Activated CD4-positive, alpha-beta memory T cell treated with anti-CD3 and anti-CD28 coated beads for 36 hours (primary cell): Measurements from ENCODE around the gene UFM1. TPM values are rescaled to one million over a fixed set of nuclear protein-coding genes. Genes with fewer than 3 reads are reported as not detected.
"Not testable (repeated sequence)": the region's sequence is repeated elsewhere in the genome, so short reads cannot be mapped to it uniquely, and the experiment has no call there.

Experiments used
- CTCF ChIA-PET: fragments of 350-600 bp; sonication (Branson Sonifier 250); formaldehyde crosslinking; loops from one replicate; lab custom pipeline; 2021; ENCODE audit warnings: antibody characterized with exemption, inconsistent platforms; lab: Charles Lee
- POLR2A ChIA-PET: fragments of 350-600 bp; sonication (Branson Sonifier 250); formaldehyde crosslinking; loops from one replicate; lab custom pipeline; 2021; ENCODE audit warnings: antibody characterized with exemption; lab: Charles Lee
- DNase-seq: peaks from one replicate; pipeline ENCODE4 v3.0.0-alpha.2; 2020
- H3K27ac Mint-ChIP-seq: one replicate; pipeline ENCODE4 v1.8.0; 2021; ENCODE audit warnings: mixed read lengths
- H3K27me3 Mint-ChIP-seq: one replicate; pipeline ENCODE4 v1.8.0; 2021; ENCODE audit warnings: mixed read lengths
- H3K36me3 Mint-ChIP-seq: one replicate; pipeline ENCODE4 v1.8.0; 2021; ENCODE audit warnings: mixed read lengths
- H3K4me1 Mint-ChIP-seq: one replicate; pipeline ENCODE4 v1.8.0; 2021; ENCODE audit warnings: low read depth, mixed read lengths
- H3K4me3 Mint-ChIP-seq: one replicate; pipeline ENCODE4 v1.8.0; 2021; ENCODE audit warnings: mild to moderate bottlenecking, mixed read lengths
- H3K9me3 Mint-ChIP-seq: one replicate; pipeline ENCODE4 v1.8.0; 2021; ENCODE audit warnings: mixed read lengths
- intact Hi-C: fragments of 100-400 bp; cut with micrococcal nuclease; formaldehyde crosslinking; loops from one replicate; pipeline ENCODE4 v1.15.1; 2023
- total RNA-seq, 2 experiments: library from RNA; stranded (reverse); gene quantifications; one replicate each; pipeline ENCODE4 v1.2.3, GENCODE V29; 2021

The UFM1 gene
- total RNA-seq, 2 experiments from 2014 or later: 45.9 to 46.6 TPM

DNA sequence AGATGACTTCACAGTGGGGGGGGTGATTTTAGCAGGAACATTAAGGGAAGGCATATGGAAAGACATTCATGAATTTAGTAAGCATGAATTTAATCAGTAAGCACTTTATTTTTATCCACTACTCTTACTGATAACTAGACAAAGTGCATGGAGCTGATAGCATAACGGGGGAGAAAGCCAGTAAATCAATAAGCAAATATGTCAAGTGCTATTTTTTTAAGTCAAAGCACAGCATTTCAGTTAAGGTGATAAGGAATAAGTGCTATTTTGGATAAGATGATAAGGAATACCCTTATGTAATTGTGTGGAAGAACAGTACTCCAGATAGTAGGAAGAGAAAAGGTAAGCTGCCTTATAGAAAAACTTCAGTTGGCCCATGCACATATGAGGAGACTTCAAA lies 19.4 kb downstream of the UFM1 start:
- H3K27me3 Mint-ChIP-seq: peaks cover 23% of the 10 kb centered on the region
- no peak for DNase-seq
- peaks cover 7% of the 10 kb centered on the region for H3K4me1 Mint-ChIP-seq
- intact Hi-C loops: no loop called here
- ChIA-PET POLR2A (no interaction called here), CTCF (no interaction called here)
- no peak overlapping the region for H3K4me3 Mint-ChIP-seq
- no peak overlapping the region for H3K27ac Mint-ChIP-seq
- H3K9me3 Mint-ChIP-seq: no peaks in the 10 kb centered on the region
- H3K36me3 Mint-ChIP-seq: no peaks in the 10 kb centered on the region

DNA sequence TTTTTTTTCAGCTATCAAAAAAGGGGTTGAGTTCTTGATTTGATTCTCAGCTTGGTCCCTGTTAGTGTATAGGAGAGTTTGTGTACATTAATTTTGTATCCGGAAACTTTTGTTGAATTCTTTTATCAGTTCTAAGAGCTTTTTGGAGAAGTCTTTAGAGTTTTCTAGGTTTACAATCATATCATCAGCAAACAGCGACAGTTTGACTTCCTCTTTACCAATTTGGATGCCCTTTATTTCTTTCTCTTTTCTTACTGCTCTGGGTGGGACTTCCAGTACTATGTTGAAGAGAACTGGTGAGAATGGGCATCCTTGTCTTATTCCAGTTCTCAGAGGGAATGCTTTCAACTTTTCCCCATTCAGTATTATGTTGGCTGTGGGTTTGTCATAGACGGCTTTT lies 20.4 kb downstream of the UFM1 start:
- H3K4me1 Mint-ChIP-seq, CTCF ChIA-PET, H3K9me3 Mint-ChIP-seq, intact Hi-C loops, H3K4me3 Mint-ChIP-seq, POLR2A ChIA-PET, H3K27ac Mint-ChIP-seq, H3K36me3 Mint-ChIP-seq, DNase-seq: not testable (repeated sequence)
- peaks cover 27% of the 10 kb centered on the region for H3K27me3 Mint-ChIP-seq

DNA sequence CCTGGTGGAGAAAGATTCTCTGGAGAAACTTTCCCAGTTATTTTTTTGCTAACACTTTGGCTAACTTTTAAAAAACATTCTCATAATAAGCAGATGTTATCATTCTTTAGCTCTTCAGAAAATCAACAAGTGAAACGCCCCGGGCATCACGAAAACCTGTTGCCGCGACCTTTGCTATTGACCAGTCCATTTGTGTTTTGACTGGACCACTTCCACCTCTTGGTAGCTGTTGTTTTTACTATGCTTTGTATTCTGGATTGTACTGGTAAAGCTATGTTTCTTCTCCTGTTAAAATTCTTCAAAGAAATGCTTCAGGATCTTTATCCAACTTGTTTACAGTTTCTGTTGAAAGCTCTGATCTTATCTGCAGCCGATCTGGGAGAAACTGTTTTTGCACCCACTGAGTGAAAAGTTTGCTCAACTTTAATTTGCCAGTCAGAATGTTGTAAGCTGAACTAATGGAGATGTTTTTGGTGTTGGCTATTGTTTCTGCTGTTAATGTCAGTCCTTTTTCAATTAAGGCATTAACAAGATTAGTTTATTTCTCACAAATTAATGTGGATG lies 23.3 kb downstream of the UFM1 start:
- no peaks in the 10 kb centered on the region for H3K36me3 Mint-ChIP-seq
- ChIA-PET POLR2A (no interaction called here), CTCF (no interaction called here)
- intact Hi-C loops: no loop called here
- H3K27me3 Mint-ChIP-seq: peaks cover 32% of the 10 kb centered on the region
- H3K4me1 Mint-ChIP-seq: no peaks in the 10 kb centered on the region
- DNase-seq: no peak
- peaks cover 3% of the 10 kb centered on the region for H3K9me3 Mint-ChIP-seq
- H3K27ac Mint-ChIP-seq: no peak overlapping the region
- no peak overlapping the region for H3K4me3 Mint-ChIP-seq

DNA sequence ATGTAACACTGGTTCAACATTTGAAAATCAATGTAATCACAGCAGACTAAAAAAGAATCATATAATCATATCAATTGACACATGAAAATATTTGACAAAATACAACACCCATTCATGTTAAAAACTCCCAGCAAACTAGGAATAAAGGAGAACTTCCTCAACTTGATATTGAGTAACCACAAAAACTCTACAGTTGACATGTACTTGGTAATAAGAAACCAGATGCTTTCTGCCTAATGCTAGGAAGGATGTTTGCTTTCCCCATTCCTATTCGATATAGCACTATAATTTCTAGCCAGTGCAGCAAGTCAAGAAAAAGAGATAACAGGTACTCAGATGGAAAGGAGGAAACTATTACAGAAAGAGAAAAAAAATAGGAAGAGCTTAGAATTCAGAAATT lies 26.9 kb downstream of the UFM1 start:
- DNase-seq: no peak
- Mint-ChIP-seq H3K27ac (no peak overlapping the region), H3K4me3 (no peak overlapping the region), H3K4me1 (no peaks in the 10 kb centered on the region), H3K36me3 (no peaks in the 10 kb centered on the region), H3K9me3 (peaks cover 3% of the 10 kb centered on the region), H3K27me3 (peaks cover 30% of the 10 kb centered on the region)
- CTCF ChIA-PET: no interaction called here
- POLR2A ChIA-PET: no interaction called here
- intact Hi-C loops: no loop called here

DNA sequence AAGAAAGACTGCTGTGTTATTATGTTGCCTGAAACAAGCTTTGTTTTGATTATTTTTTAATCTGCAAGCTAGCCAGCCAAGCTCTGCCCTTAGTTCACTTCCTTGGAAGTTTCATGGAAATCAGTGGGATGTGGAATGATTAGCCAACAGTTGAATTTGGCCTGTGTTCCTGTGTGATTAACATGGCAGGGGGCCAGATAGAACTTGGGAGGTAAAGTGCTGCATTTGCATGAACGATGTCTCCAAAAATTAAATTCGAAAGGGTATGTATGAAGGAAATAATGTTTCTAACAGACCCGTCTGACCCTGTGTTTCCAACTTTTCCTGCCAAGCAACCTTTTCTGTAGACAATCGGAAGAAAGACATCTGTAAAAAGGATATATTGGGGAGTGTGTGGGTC lies 32.2 kb downstream of the UFM1 start:
- no peaks in the 10 kb centered on the region for H3K9me3 Mint-ChIP-seq
- intact Hi-C loops: no loop called here
- H3K36me3 Mint-ChIP-seq: no peaks in the 10 kb centered on the region
- no peak overlapping the region for H3K4me3 Mint-ChIP-seq
- CTCF ChIA-PET: no interaction called here
- peaks cover 5% of the 10 kb centered on the region for H3K27me3 Mint-ChIP-seq
- DNase-seq: no peak
- no peaks in the 10 kb centered on the region for H3K4me1 Mint-ChIP-seq
- H3K27ac Mint-ChIP-seq: no peak overlapping the region
- POLR2A ChIA-PET: no interaction called here

DNA sequence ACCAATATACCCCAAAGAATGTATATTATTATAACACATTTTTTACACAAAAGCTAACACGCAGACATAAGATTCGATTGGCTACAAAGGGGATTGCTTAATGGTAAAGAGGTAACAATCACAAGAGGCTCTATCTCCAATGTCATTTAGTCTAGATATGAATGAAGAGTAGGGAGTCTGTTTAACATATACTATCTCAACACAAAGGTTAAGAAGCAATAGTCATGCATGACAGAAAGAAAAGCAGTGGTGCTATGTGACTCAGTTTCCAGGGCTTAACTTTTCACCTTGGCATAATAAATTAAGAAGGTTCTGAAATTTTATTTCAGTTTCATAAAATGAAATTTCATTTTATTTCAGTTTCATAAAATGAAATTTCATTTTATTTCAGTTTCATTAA lies 33.3 kb downstream of the UFM1 start:
- no peak overlapping the region for H3K27ac Mint-ChIP-seq
- H3K27me3 Mint-ChIP-seq: peaks cover 5% of the 10 kb centered on the region
- no peak for DNase-seq
- no peaks in the 10 kb centered on the region for H3K4me1 Mint-ChIP-seq
- intact Hi-C loops: no loop called here
- ChIA-PET POLR2A (no interaction called here), CTCF (no interaction called here)
- H3K4me3 Mint-ChIP-seq: no peak overlapping the region
- H3K9me3 Mint-ChIP-seq: no peaks in the 10 kb centered on the region
- no peaks in the 10 kb centered on the region for H3K36me3 Mint-ChIP-seq

DNA sequence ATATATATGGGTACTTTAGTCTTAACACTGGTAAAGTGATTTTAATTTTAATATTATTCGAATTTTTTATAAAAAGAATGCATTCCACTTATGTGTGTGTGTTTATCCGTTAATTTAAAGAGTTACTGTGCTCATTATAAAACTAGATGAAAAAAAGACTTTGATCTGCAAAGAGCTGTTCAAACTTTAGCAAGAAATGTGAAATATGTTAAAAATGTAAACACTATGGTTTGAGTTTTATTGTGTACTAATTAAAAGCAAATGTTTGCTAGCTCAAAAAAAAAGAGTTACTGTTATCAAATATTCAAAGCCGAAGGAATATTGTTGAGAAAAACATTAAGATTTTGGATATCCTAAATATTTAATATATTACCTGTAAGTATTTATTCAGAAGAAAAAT lies 34.5 kb downstream of the UFM1 start:
- Mint-ChIP-seq H3K27me3 (peaks cover 5% of the 10 kb centered on the region), H3K27ac (no peak overlapping the region), H3K4me3 (no peak overlapping the region), H3K9me3 (no peaks in the 10 kb centered on the region), H3K4me1 (no peaks in the 10 kb centered on the region), H3K36me3 (no peaks in the 10 kb centered on the region)
- ChIA-PET POLR2A (no interaction called here), CTCF (no interaction called here)
- no peak for DNase-seq
- intact Hi-C loops: no loop called here

DNA sequence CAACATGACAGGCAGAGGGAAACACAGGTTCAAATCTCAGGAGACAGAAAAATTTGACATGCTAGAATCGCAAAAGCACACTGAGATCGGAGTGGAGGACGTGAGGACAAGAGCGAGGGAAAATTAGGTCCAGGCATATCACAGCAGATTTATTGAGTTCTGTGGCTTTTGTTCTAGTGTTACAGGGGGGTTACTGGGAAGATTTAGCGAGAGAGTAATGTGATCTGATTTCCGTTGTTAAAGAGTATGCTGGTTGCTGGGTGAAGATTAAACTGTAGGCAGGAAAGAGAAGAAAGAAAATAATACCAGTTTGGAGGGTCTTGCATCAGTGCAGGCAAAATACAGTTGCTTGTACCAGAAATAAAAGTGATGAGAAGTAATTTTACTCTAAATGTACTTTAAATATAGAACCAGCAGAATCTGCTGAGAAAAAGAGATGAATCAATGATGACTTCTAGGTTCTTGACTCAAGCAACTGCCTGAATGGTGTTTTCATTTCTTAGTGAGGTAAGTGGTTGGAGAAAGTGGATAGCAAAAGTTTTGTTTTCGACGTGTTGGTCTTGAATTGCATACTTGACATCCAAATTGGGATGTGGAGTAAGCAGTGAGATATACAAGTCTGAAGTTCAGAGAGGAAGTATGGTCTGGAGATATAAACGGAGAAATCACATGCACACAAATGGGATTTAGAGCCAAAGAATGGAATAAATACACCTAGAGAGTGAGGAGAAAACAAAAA lies 35.7 kb downstream of the UFM1 start:
- Mint-ChIP-seq H3K4me3 (no peak overlapping the region), H3K36me3 (no peaks in the 10 kb centered on the region), H3K27ac (no peak overlapping the region), H3K4me1 (no peaks in the 10 kb centered on the region), H3K27me3 (peaks cover 5% of the 10 kb centered on the region), H3K9me3 (peaks cover 3% of the 10 kb centered on the region)
- ChIA-PET CTCF (no interaction called here), POLR2A (no interaction called here)
- intact Hi-C loops: no loop called here
- DNase-seq: no peak

DNA sequence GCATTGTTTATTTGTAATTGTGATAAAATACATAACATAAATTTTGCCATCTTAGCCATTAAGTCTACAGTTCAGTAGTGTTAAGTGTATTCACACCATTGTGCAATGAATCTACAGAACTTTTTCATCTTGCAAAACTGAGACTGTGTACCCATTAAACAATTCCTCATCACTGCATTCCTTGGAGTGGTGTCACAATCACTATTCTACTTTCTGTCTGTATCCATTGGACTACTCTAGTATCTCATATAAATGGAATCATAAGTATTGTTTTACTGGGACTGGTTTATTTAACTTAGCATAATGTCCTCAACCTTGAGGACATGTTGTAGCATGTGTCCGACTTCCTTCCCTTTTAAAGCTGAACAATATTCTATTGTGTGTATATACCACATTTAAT lies 36.8 kb downstream of the UFM1 start:
- peaks cover 12% of the 10 kb centered on the region for H3K9me3 Mint-ChIP-seq
- H3K36me3 Mint-ChIP-seq: no peaks in the 10 kb centered on the region
- DNase-seq: no peak
- H3K27me3 Mint-ChIP-seq: peaks cover 7% of the 10 kb centered on the region
- intact Hi-C loops: no loop called here
- ChIA-PET CTCF (no interaction called here), POLR2A (no interaction called here)
- no peak overlapping the region for H3K27ac Mint-ChIP-seq
- H3K4me3 Mint-ChIP-seq: no peak overlapping the region
- no peaks in the 10 kb centered on the region for H3K4me1 Mint-ChIP-seq

DNA sequence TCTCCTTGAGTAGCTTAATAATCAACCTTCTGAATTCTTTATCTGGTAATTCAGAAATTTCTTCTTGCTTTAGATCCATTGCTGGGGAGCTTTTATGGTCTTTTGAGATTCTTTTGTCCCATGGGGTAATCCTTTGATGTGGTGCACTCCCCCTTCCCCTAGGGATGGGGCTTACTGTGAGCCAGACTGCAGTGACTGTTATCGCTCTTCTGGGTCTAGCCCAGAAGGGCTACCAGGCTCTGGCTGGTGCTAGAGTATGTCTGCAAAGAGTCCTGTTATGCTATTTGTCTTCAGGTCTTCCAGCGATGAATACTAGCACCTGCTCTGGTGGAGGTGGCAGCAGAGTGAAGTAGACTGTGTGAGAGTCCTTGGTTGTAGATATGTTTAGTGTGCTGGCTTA lies 41.7 kb downstream of the UFM1 start:
- Mint-ChIP-seq H3K27me3 (peaks cover 16% of the 10 kb centered on the region), H3K9me3 (peaks cover 12% of the 10 kb centered on the region), H3K27ac (no peak overlapping the region), H3K4me3 (no peak overlapping the region), H3K36me3 (no peaks in the 10 kb centered on the region), H3K4me1 (no peaks in the 10 kb centered on the region)
- intact Hi-C loops: no loop called here
- DNase-seq: no peak
- ChIA-PET CTCF (no interaction called here), POLR2A (no interaction called here)

DNA sequence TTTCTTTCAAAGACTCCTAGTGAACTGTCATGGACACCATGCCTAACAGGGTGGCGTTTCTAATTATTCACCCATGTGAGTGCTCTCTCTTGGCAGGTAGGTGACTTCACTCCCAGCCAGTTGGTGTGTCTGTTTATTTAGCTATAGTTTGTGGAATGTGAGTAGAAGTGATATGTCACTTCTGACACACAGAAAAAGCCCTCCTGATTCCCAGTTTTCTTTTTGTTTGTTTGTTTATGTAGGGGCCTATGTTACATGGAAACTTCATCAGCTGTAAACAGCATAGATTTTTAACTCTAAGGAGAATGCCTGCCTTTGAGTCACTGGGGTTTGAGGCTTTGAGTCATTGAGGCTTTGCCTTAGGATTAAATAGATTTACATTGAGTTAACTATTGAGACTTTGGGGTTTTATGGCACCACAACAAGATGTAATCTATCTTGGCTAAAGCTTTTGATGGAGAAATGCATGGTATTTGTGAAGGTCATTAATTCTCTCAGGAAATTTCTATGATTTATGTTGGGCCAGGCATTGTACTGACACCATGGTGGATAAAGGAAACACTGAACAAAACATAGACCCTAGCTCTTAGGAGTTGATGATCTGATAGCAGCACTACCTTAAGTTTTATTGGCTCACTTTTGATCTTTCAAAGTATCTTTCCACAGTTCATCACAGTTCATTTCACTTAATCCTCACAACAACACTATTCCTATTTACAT lies 45.3 kb downstream of the UFM1 start:
- Mint-ChIP-seq H3K4me3 (no peak overlapping the region), H3K36me3 (no peaks in the 10 kb centered on the region), H3K27me3 (peaks cover 14% of the 10 kb centered on the region), H3K27ac (no peak overlapping the region), H3K4me1 (peaks cover 4% of the 10 kb centered on the region), H3K9me3 (peaks cover 12% of the 10 kb centered on the region)
- no peak for DNase-seq
- intact Hi-C loops: no loop called here
- ChIA-PET CTCF (no interaction called here), POLR2A (no interaction called here)

DNA sequence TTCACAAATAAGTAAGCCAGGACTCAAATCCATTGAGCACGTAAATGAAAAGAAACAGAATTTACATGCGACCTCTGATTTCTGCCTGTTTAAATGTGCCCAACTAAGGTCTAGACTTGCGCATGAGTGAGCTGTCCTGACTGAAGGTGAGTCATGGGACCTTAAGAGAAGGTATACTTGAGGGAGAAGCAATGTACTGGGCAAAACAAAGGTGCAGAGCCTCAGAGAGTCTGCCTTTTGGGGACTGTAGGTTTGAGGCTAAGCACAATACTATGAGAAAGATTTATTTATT lies 45.8 kb downstream of the UFM1 start:
- no peaks in the 10 kb centered on the region for H3K36me3 Mint-ChIP-seq
- CTCF ChIA-PET: no interaction called here
- H3K27ac Mint-ChIP-seq: no peak overlapping the region
- H3K4me1 Mint-ChIP-seq: peaks cover 4% of the 10 kb centered on the region
- peaks cover 14% of the 10 kb centered on the region for H3K27me3 Mint-ChIP-seq
- POLR2A ChIA-PET: no interaction called here
- peaks cover 8% of the 10 kb centered on the region for H3K9me3 Mint-ChIP-seq
- intact Hi-C loops: no loop called here
- H3K4me3 Mint-ChIP-seq: no peak overlapping the region
- no peak for DNase-seq
